Mesendoderm (in vitro differentiated cells): ENCODE measurements around the gene BRD9.
"Not testable (repeated sequence)": the region's sequence is repeated elsewhere in the genome, so short reads cannot be mapped to it uniquely, and the experiment has no call there.

ENCODE experiments used
- DNase-seq: peaks from one replicate; pipeline ENCODE4 v3.0.0; 2013
- H2AK5ac ChIP-seq: 2 replicates; pipeline ENCODE4 v1.6.1; 2013; ENCODE audit warnings: low read length, inconsistent platforms
- H2BK120ac ChIP-seq: 2 replicates; pipeline ENCODE4 v1.6.1; 2013; ENCODE audit warnings: low read depth, mild to moderate bottlenecking, low read length, moderate library complexity, mixed read lengths
- H2BK15ac ChIP-seq: replicated peaks from 2 replicates; pipeline ENCODE4 v1.6.1; 2013; ENCODE audit warnings: low read depth, mild to moderate bottlenecking, moderate library complexity
- H2BK5ac ChIP-seq: 2 replicates; pipeline ENCODE4 v1.6.1; 2013; ENCODE audit warnings: low read length, inconsistent platforms
- H3K18ac ChIP-seq: 2 replicates; pipeline ENCODE4 v1.6.1; 2013; ENCODE audit warnings: mild to moderate bottlenecking, low read length, mixed read lengths
- H3K23ac ChIP-seq: one replicate; pipeline ENCODE4 v1.6.1; 2013; ENCODE audit warnings: low read length
- H3K27ac ChIP-seq: 2 replicates; pipeline ENCODE4 v1.5.1; 2013; ENCODE audit warnings: low read depth, mild to moderate bottlenecking, inconsistent platforms, low read length, moderate library complexity
- H3K27me3 ChIP-seq: 2 replicates; pipeline ENCODE4 v1.6.1; 2013; ENCODE audit warnings: low read length, control low read depth, mild to moderate bottlenecking, inconsistent platforms; ENCODE audit not compliant: insufficient read depth, poor library complexity
- H3K36me3 ChIP-seq: 2 replicates; pipeline ENCODE4 v1.6.1; 2013; ENCODE audit warnings: low read length, inconsistent platforms; ENCODE audit not compliant: control insufficient read depth, insufficient read depth
- H3K4ac ChIP-seq: one replicate; pipeline ENCODE4 v1.6.1; 2013; ENCODE audit warnings: low read depth, mild to moderate bottlenecking, low read length, moderate library complexity
- H3K4me1 ChIP-seq: 2 replicates; pipeline ENCODE4 v1.6.1; 2013; ENCODE audit warnings: low read depth, low read length, inconsistent platforms; ENCODE audit not compliant: control insufficient read depth
- H3K4me2 ChIP-seq: 2 replicates; pipeline ENCODE4 v1.6.1; 2013; ENCODE audit warnings: low read length
- H3K4me3 ChIP-seq: 2 replicates; pipeline ENCODE4 v1.5.1; 2013; ENCODE audit warnings: mild to moderate bottlenecking, low read length
- H3K56ac ChIP-seq: one replicate; pipeline ENCODE4 v1.6.1; 2013; ENCODE audit warnings: low read length
- H3K79me1 ChIP-seq: 2 replicates; pipeline ENCODE4 v1.6.1; 2013; ENCODE audit warnings: low read length, inconsistent platforms
- H3K79me2 ChIP-seq: 2 replicates; pipeline ENCODE4 v1.6.1; 2013; ENCODE audit warnings: mild to moderate bottlenecking, low read length; ENCODE audit not compliant: control insufficient read depth, insufficient read depth
- H3K9ac ChIP-seq: 2 replicates; pipeline ENCODE4 v1.6.1; 2013; ENCODE audit warnings: low read length, inconsistent platforms
- H4K5ac ChIP-seq: one replicate; pipeline ENCODE4 v1.6.1; 2013; ENCODE audit warnings: low read length
- H4K8ac ChIP-seq: one replicate; pipeline ENCODE4 v1.6.1; 2013; ENCODE audit warnings: low read depth, mild to moderate bottlenecking, control low read depth, low read length, moderate library complexity
- WGBS: extraction: QIAGEN DNeasy Blood & Tissue Kit; methylation state at CpG from one replicate; pipeline ENCODE4 v1.1.7; 2013; ENCODE audit warnings: low lambda C conversion rate, missing lambda C conversion rate; ENCODE audit not compliant: insufficient coverage; ENCODE audit errors: extremely low coverage; 5-methylcytosine and 5-hydroxymethylcytosine counted together

BRD9 gene

DNA sequence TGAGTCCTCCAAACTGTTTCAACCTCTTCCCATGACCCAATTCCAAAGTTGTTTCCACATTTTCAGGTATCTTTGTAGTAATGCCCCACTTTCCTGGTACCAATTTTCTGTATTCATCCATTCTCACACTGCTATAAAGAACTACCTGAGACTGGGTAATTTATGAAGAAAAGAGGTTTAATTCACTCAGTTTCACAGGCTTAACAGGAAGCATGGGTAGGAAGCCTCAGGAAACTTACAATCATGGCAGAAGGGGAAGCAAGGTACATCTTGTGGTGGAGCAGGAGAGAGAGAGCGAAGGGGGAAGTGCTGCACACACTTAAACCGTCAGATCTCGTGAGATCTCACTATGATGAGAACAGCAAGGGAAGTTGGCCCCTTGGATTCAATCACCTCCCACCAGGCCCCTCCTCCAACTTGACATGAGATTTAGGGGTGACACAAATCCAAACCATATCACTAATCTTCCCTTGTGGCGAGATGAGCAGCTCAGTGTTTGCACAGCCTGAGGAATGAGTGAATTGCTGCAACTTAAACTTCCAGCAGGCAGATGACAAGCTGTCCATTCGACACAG is 43.0 kb upstream of the BRD9 start:
- Histone ChIP-seq H2BK120ac (no peak overlapping the region), H2BK15ac (no peak overlapping the region), H3K56ac (no peak overlapping the region), H3K79me2 (no peaks in the 10 kb centered on the region), H3K4me1 (no peaks in the 10 kb centered on the region), H3K27me3 (no peaks in the 10 kb centered on the region), H3K4ac (no peak overlapping the region), H3K36me3 (no peaks in the 10 kb centered on the region), H4K8ac (no peak overlapping the region), H3K9ac (no peak overlapping the region), H3K79me1 (no peaks in the 10 kb centered on the region), H3K23ac (no peak overlapping the region), H3K4me2 (no peak overlapping the region), H2BK5ac (no peak overlapping the region), H2AK5ac (no peak overlapping the region), H3K4me3 (no peak overlapping the region), H4K5ac (no peak overlapping the region), H3K18ac (no peak overlapping the region), H3K27ac (no peak overlapping the region)
- WGBS: no CpG with 5 or more reads among the region's 5 CpGs
- DNase-seq: no peak

DNA sequence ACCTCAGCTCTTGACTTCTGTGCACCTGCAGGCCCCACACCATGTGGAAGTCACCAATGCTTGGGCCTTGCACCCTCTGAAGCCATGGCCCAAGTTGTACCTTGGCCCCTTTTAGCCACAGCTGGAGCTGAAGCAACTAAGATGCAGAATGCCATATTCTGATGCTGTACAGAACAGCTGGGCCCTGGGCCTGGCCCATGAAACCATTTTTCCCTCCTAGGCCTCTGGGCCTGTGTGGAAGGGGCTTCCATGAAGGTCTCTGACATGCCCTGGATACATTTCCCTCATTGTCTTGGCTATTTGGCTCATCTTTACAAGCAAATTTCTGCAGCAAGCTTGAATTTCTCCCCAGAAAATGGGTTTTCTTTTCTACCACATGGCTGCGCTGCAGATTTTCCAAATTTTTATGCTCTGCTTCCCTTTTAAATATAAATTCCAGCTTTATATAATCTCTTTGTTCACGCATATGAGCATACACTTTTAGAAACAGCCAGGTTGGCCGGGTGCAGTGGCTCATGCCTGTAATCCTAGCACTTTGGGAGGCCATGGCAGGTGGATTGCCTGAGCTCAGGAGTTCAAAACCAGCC is 41.9 kb upstream of the BRD9 start:
- H3K27me3 ChIP-seq, H3K4me2 ChIP-seq, H3K4me3 ChIP-seq: not testable (repeated sequence)

DNA sequence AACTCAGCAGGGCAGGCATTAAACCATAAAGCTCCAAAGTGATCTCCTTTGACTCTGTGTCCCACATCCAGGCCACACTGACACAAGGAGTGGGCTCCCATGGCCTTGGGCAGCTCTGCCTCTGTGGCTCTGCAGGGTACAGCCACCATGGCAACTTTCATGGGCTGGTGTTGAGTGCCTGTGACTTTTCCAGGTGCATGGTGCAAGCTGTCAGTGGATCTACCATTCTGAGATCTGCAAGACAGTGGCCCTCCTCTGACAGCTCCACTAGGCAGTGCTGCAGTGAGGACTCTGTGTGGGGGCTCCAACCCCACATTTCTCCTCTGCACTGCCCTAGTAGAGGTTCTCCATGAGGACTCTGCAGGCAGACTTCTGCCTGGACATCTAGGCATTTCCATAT is 41.4 kb upstream of the BRD9 start:
- H3K23ac ChIP-seq: not testable (repeated sequence)

More for the DNA sequence above, 41.9 kb upstream of the BRD9 start:
- H3K56ac ChIP-seq, H3K4me1 ChIP-seq, H2BK15ac ChIP-seq, H2AK5ac ChIP-seq, H3K27ac ChIP-seq, H4K8ac ChIP-seq, H3K23ac ChIP-seq, DNase-seq, H3K79me2 ChIP-seq, H3K4ac ChIP-seq, H3K9ac ChIP-seq, H2BK5ac ChIP-seq, H4K5ac ChIP-seq, H2BK120ac ChIP-seq, H3K36me3 ChIP-seq, H3K79me1 ChIP-seq, H3K18ac ChIP-seq: not testable (repeated sequence)
- WGBS: no CpG with 5 or more reads among the region's 3 CpGs

DNA sequence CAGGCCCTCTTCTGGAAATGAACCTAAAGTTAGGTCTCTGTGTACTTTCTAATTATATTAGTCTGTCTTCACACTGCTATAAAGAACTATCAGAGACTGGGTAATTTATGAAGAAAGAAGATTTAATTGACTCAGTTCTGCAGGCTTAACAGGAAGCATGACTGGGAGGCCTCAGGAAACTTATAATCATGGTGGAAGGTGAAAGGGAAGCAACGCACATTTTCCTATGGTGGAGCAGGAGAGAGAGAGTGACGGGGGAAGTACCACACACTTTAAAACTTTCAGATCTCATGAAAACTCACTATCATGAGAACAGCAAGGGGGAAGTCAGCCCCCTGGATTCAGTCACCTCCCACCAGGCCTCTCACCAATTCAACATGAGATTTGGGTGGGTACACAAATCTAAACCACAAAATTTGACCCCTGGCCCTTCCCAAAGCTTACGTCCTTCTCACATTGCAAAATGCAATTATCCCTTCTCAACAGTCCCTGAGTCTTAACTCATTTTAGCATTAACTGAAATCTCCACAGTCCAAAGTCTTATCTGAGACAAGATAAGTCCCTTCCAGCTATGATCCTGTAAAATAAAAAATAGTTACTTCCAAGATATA is 40.8 kb upstream of the BRD9 start:
- no peak overlapping the region for H4K5ac ChIP-seq
- no peak overlapping the region for H2BK5ac ChIP-seq
- H2BK15ac ChIP-seq: no peak overlapping the region
- no peak overlapping the region for H3K56ac ChIP-seq
- no peak overlapping the region for H3K18ac ChIP-seq
- H3K4ac ChIP-seq: no peak overlapping the region
- H3K4me2 ChIP-seq: no peak overlapping the region
- no peaks in the 10 kb centered on the region for H3K36me3 ChIP-seq
- no peaks in the 10 kb centered on the region for H3K4me1 ChIP-seq
- no peaks in the 10 kb centered on the region for H3K79me1 ChIP-seq
- WGBS: no CpG with 5 or more reads among the region's 3 CpGs
- H4K8ac ChIP-seq: no peak overlapping the region
- no peak overlapping the region for H3K9ac ChIP-seq
- no peak overlapping the region for H3K23ac ChIP-seq
- no peaks in the 10 kb centered on the region for H3K27me3 ChIP-seq
- H3K4me3 ChIP-seq: no peak overlapping the region
- H3K27ac ChIP-seq: no peak overlapping the region
- H2BK120ac ChIP-seq: no peak overlapping the region
- no peak for DNase-seq
- no peaks in the 10 kb centered on the region for H3K79me2 ChIP-seq
- no peak overlapping the region for H2AK5ac ChIP-seq

More for the DNA sequence above, 41.4 kb upstream of the BRD9 start:
- H3K4me2 ChIP-seq, H4K5ac ChIP-seq, H3K56ac ChIP-seq, DNase-seq, H3K18ac ChIP-seq, H2BK5ac ChIP-seq, H3K27ac ChIP-seq, H2BK15ac ChIP-seq, H3K27me3 ChIP-seq, H2BK120ac ChIP-seq, H3K36me3 ChIP-seq, H3K79me1 ChIP-seq, H3K4me3 ChIP-seq, H3K4me1 ChIP-seq, H4K8ac ChIP-seq, H3K79me2 ChIP-seq, H3K4ac ChIP-seq, H2AK5ac ChIP-seq, H3K9ac ChIP-seq: not testable (repeated sequence)

DNA sequence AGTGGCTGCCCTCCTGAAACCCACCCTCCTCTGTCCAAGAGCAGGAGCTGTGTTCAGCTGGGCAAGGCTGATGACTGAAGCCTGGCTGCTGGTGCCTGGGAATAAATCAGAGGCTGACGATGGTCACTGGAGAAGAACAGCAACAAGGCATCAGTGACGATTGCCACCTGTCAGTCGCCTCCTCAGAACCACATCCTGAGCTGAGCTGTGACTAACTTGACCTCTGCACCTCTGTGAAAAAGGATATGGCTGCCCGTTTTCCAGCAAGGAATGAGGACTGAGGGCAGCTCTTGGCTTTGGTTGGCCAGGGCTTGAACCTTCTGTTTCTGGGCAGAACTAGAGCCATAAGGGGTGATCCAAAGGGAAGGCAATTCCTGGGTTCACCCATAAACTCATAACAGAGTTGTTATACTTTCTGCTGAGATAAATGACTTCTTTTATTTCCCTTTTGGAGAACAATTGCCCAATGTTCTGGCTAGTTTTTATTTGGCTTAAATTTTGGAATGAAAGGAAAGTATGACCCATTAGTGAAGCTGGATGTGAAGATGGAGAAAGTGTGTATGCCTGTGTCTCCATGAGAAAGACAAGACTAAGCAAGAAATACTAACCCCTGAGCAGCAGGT is 40.1 kb upstream of the BRD9 start:
- Histone ChIP-seq H3K36me3 (no peaks in the 10 kb centered on the region), H2BK5ac (no peak overlapping the region), H3K23ac (no peak overlapping the region), H3K4me1 (no peaks in the 10 kb centered on the region), H2BK15ac (no peak overlapping the region), H4K5ac (no peak overlapping the region), H3K4me3 (no peak overlapping the region), H4K8ac (no peak overlapping the region), H3K4me2 (no peak overlapping the region), H3K27ac (no peak overlapping the region), H3K4ac (no peak overlapping the region), H2AK5ac (no peak overlapping the region), H3K56ac (no peak overlapping the region), H3K79me2 (no peaks in the 10 kb centered on the region), H2BK120ac (no peak overlapping the region), H3K79me1 (no peaks in the 10 kb centered on the region), H3K9ac (no peak overlapping the region), H3K27me3 (no peaks in the 10 kb centered on the region), H3K18ac (no peak overlapping the region)
- WGBS: no CpG with 5 or more reads among the region's 4 CpGs
- DNase-seq: no peak
